ENCODE measurements around the gene KCNT1.

The KCNT1 gene

DNA sequence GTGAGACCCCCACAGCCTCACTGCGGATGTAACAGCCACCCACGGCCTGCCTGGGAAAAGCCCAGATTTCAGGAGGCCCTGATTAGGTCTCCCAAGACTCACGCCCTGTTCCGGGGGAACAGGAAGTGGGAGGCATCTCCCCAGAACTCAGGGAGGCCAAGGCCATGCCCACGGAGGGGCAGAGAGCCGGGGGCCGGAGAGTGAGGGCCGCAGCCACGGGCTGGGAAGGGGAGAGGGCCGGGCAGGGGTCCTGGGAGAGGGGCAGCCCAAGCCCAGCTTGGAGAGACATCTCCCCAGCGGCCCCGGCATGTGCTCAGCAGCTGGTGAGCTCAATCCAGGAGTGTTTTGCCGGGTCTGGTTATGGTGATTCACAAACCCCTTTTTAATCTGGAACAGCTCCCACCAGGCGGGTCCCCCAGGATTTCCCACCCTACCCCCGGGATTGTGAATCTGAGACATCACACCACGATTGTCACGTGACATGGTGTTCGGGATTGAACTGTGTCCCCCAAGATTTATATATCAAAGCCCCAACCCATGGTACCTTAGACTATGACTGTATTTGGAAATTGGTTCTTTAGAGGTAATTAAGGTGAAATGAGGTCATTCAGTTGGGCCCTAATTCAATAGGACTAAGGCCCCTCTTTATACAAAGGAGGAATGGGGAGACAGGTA is 26.6 kb downstream of the KCNT1 start:
- DNase-seq, result no peak

DNA sequence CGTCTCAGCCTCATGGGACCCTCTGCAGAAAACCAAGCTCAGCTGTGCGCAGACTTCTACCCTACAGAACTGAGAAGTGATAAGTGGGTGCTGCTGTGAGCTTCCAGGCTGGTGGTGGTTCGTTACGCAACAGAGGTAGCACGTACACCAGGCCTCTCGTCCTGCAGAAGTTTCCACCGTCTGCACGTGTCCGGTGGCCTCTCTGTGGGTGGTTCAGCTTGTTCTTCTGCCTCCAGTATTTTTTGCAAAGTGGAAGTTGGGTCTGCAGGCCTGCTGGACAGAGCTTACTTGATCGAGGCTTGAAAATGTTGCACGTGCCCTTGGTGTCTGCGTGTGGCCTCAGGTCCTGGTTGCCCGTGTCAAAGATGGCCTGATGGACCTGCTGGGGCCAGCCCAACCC is 27.5 kb downstream of the KCNT1 start:
- DNase-seq, result no peak

DNA sequence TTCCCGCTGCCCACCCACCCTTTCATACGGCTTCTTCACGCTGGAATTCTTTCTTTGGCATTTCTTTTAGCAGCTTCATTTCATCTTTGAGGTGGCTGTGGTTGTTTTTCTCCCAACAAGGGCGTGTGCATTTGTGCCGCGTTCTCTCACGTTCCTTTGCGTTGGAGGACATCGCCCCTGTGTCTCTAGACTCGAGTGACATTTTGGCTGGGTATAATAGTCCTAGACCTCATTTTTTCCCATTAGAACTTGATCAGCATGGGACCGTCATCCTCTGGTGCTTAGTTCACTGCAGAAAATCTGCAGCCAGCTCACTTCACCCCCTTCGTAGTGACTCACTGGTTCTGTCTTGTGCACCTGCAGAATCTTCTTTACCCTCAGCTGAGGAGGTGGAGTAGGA is 29.5 kb downstream of the KCNT1 start:
- no peak for DNase-seq

DNA sequence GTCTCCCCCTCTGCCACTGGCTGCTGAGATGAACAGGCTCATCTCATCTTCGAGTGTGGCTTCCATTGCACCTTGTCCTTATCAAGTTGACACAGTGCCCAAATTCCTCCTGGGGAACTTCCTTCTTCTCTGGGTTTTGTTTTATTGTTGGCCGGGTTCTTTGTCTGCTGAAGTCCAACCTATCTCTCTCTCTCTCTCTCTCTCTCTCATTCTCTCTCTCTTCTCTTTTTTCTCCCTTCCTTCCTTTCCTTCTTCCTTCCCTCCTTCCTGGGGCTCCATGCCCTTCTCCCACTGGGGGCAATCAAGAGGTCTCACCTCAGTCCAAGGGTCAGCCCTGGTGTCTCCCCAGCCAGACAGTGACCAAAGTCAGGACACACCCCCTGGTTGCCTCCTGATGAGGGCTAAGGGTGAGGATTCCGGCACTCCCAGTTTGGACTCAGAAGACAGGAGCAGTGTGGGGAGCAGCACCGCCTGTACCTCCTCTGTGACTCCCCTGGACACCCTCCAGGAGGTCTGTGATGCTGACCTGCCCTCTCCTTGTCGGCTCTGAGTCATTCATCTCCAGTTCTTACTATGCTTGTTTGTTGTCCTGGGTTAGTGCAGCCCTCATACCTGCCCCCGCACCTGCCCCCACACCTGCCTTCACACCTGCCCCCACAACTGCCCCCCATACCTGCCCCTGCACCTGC is 30.7 kb downstream of the KCNT1 start:
- no peak for DNase-seq

DNA sequence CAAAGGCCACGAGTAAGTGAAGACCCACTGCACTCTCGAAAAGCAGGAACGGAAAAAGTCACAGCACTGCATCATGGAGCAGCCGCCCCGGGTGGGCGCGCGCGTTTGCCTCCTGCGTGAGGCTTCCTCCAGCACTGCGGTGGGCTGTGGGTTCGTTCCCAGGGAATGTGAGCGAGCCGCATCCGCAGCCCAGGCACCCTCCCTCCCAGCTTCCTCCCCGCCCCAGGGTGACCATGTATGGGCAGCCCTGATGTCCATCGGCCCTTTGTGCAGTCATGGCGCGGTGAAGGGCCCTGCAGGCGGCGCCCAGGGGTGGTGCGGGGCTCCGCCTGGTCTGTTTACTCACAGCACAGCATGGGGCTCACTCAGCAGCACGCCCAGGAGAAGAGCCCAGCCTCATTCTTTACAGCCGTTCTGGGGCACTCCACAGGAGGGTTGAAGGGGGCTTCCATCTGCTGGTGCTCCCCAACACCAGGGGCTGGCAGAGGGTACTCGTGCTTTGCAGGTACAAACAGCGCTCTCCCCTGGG is 32.7 kb downstream of the KCNT1 start:
- DNase-seq, result no peak

DNA sequence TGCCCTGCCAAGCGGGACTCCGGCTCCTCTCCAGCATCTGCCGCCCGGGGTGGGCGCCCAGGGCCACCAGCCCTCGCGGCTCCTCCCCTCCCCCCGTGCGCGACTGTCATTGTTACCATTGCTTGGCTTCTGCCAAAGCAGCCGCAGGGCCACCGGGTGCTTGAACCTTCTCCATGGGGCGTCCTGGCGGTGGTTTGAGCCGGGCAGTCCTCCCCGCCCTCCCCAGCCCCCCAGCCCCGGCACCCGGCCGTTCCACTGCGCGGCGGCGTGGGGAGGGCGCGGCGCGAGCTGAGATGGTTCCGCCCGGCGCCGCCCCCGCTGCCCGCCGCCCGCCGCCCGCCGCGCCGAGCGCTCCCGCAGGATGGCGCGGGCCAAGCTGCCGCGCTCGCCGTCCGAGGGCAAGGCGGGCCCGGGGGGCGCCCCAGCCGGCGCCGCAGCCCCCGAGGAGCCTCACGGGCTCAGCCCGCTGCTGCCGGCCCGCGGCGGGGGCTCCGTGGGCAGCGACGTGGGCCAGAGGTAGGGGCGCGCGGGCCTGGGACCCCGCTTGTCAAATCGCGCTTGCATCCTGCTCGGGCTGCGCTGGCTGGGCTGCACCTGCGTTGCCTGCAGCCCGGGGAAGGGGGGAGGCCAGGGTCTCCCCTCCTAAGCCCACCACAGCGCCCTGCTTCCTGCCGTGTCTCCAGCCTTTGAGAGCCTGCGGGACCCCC is 34.4 kb downstream of the KCNT1 start:
- no peak for DNase-seq

DNA sequence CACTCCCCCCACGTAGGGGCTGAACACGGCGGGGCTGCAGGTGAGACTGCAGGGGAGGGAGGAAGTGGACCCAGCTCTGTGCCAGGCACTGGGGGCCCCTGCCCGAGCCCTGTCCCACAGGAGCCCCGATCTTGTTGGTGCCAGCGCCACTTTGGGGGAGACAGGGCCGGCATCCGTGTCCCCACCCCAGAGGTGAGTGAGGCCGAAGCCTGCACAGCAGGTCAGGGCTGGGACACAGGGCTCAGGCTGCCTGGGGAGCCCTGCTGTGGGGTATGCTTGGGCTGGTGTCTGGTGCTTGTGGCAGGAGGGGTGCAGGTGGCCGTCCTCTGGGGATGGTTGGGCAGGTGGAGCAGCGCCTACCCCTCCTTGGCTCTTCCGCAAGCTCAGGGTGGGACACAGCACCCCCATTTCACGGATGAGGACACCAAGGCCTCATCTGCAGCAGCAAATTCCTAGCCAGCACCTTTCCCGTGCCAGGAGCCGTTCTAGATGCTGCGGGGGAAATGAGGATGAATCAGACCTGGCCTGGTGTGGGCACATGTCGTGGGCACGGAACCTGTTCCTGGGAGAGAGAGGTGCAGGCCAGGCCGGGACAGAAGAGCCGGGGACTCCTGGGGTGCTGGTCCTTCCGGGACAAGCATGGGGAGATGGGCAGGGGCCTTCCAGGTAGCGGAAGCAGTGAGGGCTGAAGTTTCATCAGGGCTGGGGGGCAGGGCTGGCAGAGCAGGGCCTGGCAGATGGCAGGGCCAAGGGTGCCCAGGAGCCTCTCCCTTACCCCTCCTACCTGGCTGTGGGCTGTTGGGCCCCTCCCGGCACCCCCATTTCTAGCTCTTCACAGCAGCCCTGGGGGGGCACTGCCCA is 35.2 kb downstream of the KCNT1 start:
- DNase-seq, result no peak

DNA sequence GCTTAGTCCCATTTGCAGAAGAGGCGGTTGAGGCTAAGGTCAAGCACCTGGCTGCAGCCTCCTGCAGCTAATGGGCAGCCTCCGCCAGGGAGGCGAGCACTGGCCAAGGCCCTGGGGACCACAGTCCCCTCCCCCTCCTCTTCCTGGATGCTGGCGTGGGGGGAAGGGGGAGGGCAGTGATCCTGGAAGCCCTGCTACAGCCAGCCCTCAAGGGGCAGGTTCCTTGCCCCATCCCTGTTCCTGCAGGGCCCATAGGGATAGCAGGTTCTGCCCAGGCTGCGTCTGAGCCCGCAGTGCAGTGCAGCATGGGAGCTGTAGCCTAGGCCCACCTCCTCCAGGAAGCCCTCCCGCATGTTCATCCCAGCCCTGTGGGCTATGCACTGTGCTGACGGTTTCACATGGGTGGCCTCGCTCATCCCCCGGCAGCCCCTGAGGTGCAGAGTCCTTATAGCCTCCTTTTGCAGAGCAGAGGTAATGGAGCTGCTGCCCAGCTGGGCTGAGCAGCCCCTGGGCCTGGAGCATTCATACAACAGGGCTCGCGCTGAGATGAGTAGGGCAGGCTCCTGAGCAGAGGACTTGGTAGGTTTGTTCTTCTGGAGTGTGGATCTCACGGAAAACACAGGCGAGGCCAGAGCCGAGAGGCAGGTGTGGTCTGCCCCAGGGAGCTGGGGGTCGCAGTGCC is 36.0 kb downstream of the KCNT1 start:
- DNase-seq, result no peak

DNA sequence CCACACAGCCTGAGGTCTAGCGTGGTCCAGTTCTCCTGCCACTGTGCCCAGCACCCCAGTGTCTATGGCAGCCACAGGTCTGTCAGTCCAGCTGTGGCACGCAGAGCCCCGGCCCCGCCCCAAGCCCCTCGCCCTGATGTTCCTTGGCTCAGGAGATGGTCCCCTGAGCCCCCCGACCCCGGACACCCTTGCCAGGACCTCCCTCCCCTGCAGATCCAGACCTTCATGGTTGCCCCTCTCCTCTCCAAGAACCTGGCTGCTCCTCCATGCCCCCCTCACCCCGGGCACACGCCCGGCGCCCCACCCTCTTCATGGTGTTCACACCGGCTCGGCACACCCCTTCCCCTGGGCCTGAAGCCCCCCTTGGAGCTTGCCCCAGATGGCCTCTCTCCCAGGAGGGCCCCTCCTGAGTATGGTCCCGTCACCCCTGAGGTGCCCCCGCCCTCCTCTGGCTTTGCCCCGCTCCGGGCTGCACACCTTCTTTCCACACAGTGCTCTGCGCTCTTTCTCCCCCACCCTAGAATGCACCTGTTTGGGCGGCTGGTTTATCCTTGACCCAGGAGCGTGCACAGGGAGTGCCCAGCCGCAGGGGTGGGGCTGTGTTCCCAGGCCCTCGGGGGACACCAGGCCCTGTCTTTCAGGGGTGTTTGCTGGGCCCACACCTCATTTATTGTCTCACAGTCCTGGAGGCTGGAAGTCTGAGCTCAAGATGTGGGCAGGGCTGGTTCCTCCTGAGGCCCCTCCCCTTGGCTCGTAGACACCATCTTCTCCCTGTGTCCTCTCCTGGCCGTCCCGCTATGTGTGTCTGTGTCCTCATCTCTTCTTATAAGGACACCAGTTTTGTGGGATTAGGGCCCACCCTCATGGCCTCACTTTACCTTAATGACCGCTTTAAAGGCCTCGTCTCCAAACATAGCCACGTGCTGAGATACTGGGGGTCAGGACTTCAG is 37.6 kb downstream of the KCNT1 start:
- DNase-seq, result no peak

DNA sequence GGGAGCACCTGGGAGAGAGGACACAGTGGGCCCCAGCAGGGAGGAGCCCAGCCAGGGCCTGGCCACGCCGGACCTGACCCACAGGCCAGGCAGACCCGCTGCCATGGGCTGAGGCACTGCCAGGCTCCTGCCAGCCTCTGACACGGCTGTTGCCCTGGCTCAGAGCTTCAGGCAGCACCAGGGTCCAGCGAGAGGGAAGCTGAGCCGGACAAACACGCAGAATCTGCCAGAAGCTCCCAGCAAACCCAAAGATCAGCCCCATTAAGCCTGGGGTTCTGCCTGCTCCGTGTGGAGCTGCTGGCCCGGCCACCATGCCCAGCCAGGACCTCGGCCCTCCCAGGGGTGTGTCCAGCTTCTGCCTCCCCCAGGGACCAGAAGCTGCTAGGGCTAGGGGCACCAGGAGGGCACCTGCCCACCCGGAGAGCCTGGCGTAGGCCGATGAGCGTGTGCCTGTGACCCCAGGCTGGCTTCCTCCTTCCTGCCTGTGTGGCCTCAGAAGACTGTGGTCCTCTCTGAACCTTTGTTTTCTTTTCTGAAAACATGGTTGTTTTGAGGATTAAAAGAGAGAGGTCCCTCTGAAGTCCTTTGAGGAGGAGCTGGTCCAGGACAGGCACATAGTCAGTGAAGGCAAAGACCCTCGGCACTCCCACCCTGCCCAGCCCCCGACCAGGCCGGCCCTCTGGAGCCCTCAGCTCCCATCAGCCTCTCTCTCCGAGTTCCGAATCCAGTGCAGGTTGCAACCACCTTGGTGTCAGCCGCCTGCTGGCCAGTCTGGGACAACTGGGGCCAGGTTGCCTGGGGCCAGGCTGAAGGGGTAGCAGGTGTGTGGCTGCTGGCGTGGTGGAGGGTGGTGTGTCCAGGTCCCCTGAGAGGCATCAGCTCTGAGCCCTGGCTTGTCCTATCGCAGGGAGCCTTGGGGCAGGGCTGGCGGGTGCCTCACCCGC is 39.6 kb downstream of the KCNT1 start:
- no peak for DNase-seq

DNA sequence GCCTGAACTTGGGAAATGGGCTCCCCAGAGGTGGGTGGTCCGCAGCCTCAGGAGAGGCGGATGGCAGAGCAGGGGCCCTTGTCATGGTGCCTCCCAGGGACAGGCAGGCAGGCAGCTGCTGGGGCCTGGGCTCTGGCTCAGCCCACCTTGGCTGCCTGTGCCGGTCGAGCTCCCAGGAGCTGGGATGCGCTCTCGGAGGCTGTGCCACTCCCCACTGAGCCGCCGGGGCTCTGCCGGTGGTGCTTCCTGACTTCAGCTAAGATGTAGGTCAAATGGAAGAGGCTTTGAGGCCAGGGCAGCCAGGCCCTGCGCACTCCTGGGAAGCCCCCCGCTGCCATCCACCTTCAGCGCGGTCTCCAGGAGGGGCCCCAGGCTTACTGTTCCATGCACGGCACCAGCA is 41.0 kb downstream of the KCNT1 start:
- no peak for DNase-seq

DNA sequence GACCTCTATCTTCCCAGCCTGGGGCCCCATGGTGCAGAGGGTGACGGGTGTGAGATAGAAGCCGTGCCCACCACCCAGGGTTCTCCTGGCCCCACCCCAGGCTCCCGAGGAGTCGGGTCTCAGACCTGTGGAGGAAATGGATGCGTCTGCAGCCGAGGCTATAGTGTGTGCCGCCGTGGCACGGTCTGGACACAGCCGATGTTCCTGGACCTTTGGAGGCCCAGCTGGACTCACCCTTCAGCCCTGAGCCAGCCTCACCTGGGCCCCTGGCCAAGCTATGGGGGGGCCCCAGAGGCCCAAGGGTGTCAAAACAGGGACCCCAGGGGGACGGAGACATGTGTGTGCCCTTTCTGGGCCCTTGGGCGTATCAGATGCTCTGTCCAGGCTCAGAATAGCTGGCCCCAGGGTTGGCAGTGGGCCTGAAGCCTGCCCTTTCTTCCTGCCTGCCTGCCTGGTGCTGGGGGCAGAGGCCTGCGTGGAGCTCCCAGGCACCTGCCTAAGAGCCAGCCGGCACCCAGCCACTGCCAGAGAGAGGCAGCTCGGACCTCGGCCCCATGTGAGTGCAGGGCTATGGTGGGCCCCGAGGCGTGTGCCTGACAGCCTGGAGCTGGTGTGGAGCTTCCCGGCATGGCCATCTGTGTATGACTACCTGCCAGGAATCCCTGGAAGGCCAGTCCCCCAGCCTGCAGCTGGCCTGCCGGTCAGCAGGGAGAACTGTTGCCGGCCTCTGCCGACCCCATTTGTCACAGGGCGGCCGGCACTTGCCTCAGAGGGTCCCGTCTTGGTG is 41.8 kb downstream of the KCNT1 start:
- no peak for DNase-seq

DNA sequence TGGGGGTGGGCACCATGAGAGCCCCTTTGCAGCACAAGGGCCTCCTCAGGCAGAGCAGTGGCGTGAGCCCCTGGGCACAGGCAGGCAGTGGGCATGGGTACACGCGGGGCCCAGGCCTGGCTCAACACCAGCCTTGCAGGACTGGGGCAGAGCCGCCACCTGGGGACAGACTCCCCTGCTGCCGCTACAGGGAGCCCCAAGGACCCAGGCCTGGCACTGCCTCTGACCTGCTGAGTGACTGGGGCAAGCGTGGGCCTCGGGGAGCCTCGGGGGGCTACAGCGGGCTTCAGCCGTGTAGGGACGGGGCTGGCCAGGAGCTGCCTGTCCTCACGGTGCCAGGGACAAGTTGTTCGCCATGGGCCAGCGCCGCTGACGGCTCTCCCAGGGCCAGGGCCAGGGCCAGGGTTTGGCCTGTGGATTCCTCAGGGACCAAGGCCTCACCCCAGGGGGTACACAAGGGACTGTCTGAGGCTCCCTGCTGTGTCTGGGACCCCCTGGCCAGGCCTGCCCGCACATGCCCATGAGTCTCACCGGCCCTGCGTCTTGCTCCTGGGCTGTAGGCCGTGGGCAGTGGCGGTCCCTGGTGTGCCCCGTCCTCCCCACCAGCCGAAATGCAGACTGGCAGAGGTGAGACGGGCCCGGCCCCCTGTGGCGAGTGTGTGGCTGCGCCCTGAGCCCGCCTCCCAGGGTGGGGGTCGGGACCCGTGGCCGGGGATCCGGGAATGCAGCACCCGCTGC is 42.5 kb downstream of the KCNT1 start:
- no peak for DNase-seq

DNA sequence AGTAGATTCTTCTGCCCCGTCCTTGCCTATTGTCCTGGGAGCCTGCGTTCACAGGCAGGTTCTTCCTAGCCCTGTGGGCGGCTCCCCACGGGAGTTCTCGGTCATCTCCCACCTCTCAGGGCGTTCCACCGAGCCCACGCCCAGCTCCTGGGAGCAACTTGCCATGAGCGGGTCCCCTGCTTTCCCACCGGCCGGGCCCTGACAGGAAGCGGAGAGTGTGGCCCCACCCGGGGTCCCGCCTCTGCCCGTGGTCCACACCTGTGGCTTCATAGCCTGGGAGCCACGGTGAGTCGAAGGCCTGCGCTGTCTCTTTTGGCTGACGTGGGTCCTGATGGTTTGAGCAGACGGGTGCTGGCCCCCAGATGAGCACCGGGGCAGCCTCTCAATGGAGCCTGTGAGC is 43.2 kb downstream of the KCNT1 start:
- no peak for DNase-seq

DNA sequence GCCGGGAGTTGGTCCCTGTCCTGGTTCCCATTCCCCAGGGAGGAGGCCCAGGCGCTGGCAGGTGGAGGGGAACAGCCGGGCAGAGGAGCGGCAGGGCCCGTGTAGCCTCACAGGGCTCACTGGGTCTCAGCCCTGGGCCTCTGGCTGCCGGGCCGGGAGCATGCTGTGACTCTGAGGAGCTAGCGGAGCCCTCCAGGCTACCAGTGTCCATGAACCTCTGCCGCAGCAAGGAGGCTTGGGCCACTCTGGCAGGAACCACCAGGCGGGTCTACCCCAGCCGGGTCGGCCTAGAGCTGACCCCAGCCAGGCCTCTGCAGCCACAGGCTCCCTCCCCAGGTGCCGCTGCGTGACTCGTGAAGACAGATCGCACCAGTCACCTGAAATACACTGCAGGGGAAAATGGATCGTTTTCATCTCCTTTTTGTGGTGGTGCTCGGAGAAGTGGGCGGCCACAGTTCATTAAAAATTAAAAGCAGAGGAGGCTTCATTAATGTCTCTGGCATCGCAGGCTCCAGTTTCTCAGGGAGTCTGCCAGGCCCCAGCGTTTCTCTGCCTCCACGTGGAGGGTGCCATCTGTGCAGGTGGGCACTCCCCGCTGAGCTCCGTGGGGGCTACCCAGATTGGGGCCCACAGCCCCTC is 43.8 kb downstream of the KCNT1 start:
- no peak for DNase-seq

DNA sequence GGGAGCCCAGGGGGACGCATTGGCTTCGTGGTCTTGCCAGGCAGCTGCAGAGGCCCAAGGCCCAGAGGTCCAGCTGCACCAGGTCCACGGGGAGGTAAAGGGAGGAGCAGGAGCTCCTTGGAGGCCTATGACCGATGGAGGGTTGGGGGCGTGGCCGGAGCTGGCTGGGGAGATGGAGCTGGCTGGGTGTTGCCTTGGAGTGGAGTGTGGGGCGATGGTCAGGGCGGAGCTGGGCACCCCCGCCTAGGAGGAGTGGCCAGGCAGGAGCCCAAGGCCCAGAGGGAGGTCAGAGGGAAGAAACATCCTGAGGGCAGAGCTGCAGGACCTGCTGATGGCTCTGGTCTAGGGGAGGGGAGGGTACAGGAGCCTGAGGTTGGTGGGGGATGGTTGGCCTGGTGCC is 44.6 kb downstream of the KCNT1 start:
- DNase-seq, result no peak

DNA sequence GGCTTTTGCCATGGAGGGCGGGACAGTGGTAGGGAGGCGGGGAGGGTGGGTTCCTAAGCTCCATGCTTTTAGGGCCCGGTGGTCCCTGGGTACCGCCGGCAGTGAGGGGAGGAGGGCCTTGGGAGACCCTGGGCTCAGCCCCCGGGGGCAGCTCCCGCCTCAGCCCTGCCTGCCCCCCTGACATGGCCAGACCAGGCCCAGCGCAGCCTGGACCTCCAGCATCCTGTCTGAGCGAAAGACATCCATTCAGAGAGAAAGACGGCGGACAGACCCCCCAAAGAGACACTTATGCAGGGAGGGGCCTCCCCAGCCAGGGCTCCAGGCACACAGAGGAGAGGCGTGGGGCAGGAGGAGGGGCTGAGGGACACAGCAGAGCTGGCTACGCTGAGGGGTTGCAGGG is 45.3 kb downstream of the KCNT1 start:
- no peak for DNase-seq

DNA sequence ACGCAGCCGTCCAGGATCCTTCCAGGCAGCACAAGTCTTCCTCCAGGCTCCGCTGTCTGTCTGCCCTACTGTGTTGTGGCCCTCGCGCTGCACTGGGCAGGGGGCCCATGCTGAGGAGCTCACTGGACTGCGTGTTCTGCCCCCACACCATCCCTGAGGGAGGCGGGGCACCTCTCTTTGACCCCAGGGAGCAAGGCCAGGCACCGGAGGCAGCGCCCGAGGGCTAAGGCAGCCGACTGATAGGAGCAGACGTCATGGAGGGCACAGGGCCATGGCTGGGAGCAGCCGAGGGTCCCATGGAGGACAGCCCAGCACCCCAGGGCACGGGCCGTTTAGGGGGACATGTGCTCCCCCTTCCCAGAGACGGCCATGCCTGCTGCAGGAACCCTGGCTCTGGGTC is 46.7 kb downstream of the KCNT1 start:
- no peak for DNase-seq
